Mesodermal cell (in vitro differentiated cells): Measurements from ENCODE around the gene TLCD1. TPM values are rescaled to one million over a fixed set of nuclear protein-coding genes. Genes with fewer than 3 reads are reported as not detected.

Experiments
- H3K27ac ChIP-seq: 2 replicates; pipeline ENCODE4 v1.7.0; 2013; ENCODE audit warnings: mild to moderate bottlenecking, low read depth, low read length, moderate library complexity; ENCODE audit not compliant: severe bottlenecking
- H3K36me3 ChIP-seq: 2 replicates; pipeline ENCODE4 v1.7.1; 2013; ENCODE audit warnings: mild to moderate bottlenecking, low read length, moderate library complexity; ENCODE audit not compliant: control insufficient read depth, insufficient read depth
- H3K4me1 ChIP-seq: one replicate; pipeline ENCODE4 v1.7.1; 2013; ENCODE audit warnings: mild to moderate bottlenecking, low read length; ENCODE audit not compliant: insufficient read depth, control insufficient read depth, poor library complexity, severe bottlenecking
- H3K4me3 ChIP-seq: 2 replicates; pipeline ENCODE4 v1.7.0; 2013; ENCODE audit warnings: low read length, control low read depth, mild to moderate bottlenecking; ENCODE audit not compliant: insufficient read depth, poor library complexity, severe bottlenecking; ENCODE audit errors: extremely low read depth
- H3K9me3 ChIP-seq: 2 replicates; pipeline ENCODE4 v1.7.1; 2013; ENCODE audit warnings: mild to moderate bottlenecking, low read length, moderate library complexity; ENCODE audit not compliant: control insufficient read depth
- WGBS, 2 experiments: methylation state at CpG; one replicate each; pipeline ENCODE4 v1.1.5; 2013; ENCODE audit warnings: missing lambda C conversion rate in 2 of 2; ENCODE audit not compliant: insufficient coverage in 2 of 2; 5-methylcytosine and 5-hydroxymethylcytosine counted together
- polyA plus RNA-seq, 2 experiments: library from polyadenylated mRNA; stranded (reverse); fragments of 50-300 nt; gene quantifications; one replicate each; pipeline ENCODE4 v1.2.3, GENCODE V29; 2013

The TLCD1 gene, protein sequence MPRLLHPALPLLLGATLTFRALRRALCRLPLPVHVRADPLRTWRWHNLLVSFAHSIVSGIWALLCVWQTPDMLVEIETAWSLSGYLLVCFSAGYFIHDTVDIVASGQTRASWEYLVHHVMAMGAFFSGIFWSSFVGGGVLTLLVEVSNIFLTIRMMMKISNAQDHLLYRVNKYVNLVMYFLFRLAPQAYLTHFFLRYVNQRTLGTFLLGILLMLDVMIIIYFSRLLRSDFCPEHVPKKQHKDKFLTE
- polyA plus RNA-seq (2013, experiment 1 of 2) = 6.0 TPM
- polyA plus RNA-seq (2013, experiment 2 of 2) = 8.9 TPM

- Histone ChIP-seq H3K9me3 (no peaks in the 10 kb centered on the region), H3K4me1 (peaks cover 35% of the 10 kb centered on the region), H3K4me3 (peak within 1 kb of the TSS; percentile 65), H3K27ac (peak within 1 kb of the TSS; percentile 89), H3K36me3 (peaks cover 35% of the 10 kb centered on the region)
- WGBS, 2 experiments = 0% methylated on average over 32 to 40 of the region's 49 CpGs
These were observed at the start of gene TLCD1 for GRCh38 chr17:28726226-28726626. TSS of gene TLCD1 (minus strand) at chr17:28726233. CDS start at chr17:28726097, 136 bp downstream.

DNA sequence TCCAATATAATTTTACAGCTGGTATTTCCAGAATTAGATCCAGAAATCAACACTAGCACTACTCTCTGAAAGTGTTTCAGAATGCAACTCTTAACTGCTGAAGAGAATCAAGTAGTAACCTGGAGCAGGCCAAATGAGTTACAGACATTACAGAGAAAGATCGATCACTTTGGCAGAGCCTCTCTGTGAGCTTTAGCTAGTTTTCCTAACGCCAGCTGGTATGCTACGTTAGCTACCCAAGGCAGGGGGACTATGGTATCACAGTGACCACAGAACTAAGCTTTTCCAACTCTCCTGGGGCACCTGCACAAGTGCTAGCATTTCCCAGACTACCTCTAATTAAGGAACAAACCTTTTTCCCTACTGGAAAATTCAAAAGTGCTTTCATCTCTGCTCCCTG is 48.2 kb upstream of the TLCD1 start:
- H3K4me1 ChIP-seq = no peaks in the 10 kb centered on the region
- no peak overlapping the region for H3K27ac ChIP-seq
- WGBS, 2 experiments = 90 to 95% methylated on average over 3 of the region's 3 CpGs
- no peak overlapping the region for H3K4me3 ChIP-seq
- H3K9me3 ChIP-seq = no peaks in the 10 kb centered on the region
- H3K36me3 ChIP-seq = peaks cover 34% of the 10 kb centered on the region

DNA sequence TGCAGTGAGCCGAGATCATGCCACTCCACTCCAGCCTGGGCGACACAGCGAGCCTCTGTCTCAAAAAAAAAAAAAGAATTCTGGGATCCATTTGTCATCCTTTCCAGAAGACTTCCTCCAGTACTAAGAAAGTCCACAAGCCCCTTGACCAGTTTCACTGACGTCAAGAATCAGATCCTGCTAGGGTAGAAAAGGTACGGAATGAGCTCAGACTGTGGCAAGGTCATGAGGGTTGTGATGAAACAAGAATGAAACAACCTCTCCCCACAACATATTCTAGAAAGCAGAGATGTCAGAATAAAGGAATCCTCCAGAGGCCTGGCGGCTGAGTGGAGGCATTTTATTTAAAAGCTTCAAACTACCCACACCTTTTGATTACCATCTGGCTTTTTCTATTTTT is 47.7 kb upstream of the TLCD1 start:
- no peaks in the 10 kb centered on the region for H3K4me1 ChIP-seq
- 75% methylated on average over 3 of the region's 6 CpGs; no CpG with 5 or more reads in 1 of the 2 experiments for WGBS, 2 experiments
- no peaks in the 10 kb centered on the region for H3K9me3 ChIP-seq
- no peak overlapping the region for H3K27ac ChIP-seq
- no peak overlapping the region for H3K4me3 ChIP-seq
- peaks cover 32% of the 10 kb centered on the region for H3K36me3 ChIP-seq

- Histone ChIP-seq H3K4me3 (no peak overlapping the region), H3K4me1 (no peaks in the 10 kb centered on the region), H3K9me3 (no peaks in the 10 kb centered on the region), H3K36me3 (peaks cover 50% of the 10 kb centered on the region), H3K27ac (no peak overlapping the region)
- WGBS, 2 experiments = 95 to 97% methylated on average over 3 of the region's 4 CpGs
These were observed 39.0 kb upstream of the TLCD1 start for GRCh38 chr17:28765038-28765437.

DNA sequence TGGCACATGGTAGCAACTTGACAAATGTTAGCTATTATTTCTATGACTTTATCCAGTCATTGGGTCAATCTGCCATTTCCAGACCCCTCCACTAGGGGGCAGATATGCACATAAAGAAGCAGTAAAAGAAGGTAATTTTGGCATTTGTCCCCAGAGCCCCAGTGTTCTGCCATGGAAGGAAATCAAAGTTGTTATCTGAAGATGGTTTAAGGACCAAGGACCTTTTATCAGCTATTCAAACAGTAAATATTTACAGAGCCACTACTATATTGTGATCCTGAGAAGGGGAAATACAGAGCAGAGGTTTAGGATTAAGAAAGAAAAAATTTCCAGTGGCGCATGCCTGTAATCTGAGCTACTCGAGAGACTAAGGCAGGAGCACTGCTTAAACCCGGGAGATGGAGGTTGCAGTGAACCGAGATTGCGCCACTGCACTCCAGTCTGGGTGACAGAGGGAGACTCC is 37.8 kb upstream of the TLCD1 start:
- Histone ChIP-seq H3K27ac (no peak overlapping the region), H3K9me3 (no peaks in the 10 kb centered on the region), H3K4me1 (no peaks in the 10 kb centered on the region), H3K36me3 (peaks cover 62% of the 10 kb centered on the region), H3K4me3 (no peak overlapping the region)
- WGBS, 2 experiments = 100% methylated on average over 2 to 3 of the region's 5 CpGs

DNA sequence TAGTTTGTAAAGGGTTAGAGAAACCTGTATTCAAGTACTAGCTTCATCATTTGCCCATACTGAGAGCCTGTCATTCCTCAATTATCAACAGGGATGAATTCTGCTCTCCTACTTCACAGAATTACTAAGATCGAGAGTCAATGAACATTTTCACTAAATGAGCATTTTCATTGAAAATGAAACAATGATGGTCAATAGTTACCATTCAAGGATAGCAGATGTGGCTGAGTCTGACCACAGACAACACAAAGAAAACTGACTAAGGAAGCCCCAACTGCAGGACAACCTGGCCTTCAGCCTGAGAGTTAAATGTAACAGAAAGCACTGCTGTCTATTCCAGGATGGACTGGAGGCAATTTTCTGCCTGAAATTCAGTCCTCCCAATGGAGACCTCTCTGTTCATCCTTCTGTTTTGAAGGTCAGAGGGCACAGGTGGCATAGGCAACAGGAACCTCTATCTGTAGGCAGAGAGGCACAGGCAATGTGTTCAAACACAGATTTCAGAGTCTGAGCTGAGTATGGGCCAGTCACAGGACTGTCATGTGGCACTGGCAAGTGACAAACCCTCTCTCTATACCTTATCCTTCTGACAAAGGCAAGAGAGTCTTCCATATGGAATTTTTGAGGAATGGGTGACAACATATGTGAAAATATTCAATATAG is 37.2 kb upstream of the TLCD1 start:
- no peak overlapping the region for H3K27ac ChIP-seq
- no peaks in the 10 kb centered on the region for H3K4me1 ChIP-seq
- no peaks in the 10 kb centered on the region for H3K9me3 ChIP-seq
- H3K36me3 ChIP-seq = peaks cover 68% of the 10 kb centered on the region
- WGBS, 2 experiments = no CpG with 5 or more reads among the region's 1 CpG
- H3K4me3 ChIP-seq = no peak overlapping the region

- Histone ChIP-seq H3K9me3 (no peaks in the 10 kb centered on the region), H3K36me3 (peaks cover 70% of the 10 kb centered on the region), H3K4me3 (no peak overlapping the region), H3K4me1 (peaks cover 2% of the 10 kb centered on the region), H3K27ac (peak overlapping the region; percentile 39)
- 25 to 45% methylated on average over 2 to 6 of the region's 9 CpGs for WGBS, 2 experiments
These were observed 34.8 kb upstream of the TLCD1 start for GRCh38 chr17:28760601-28761562.

DNA sequence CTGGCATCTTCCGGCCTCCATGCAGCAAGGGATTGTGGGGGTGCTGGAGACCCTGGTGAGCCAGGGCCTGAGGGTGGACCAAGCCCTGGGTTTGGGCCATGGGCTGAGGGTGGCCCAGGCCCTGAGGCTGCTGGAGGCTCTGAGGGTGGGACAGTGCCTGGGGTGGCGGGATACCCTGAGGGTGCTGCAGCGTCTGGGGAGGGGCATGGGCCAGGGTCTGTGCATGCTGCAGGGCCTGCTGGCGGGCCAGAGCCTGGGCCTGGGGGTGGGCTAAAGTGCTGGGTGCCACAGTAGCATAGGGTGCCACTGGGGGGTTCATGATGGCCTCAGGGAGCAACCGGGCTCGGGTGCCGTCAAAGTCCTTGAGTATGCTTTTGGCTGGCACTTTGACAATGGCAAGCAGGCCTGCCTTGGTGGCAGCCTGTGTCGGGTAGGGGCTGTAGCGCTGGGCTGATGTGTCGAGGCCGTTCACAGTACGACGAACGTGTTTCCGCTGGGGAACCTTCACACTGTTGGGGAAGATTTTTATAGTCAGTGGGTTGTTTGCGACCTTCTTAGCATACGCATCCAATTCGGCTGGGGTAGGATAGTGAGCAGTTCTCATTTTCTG is 33.3 kb upstream of the TLCD1 start:
- peaks cover 10% of the 10 kb centered on the region for H3K4me1 ChIP-seq
- no peak overlapping the region for H3K4me3 ChIP-seq
- H3K27ac ChIP-seq = no peak overlapping the region
- peaks cover 64% of the 10 kb centered on the region for H3K36me3 ChIP-seq
- 92 to 96% methylated on average over 18 of the region's 18 CpGs for WGBS, 2 experiments
- H3K9me3 ChIP-seq = no peaks in the 10 kb centered on the region

DNA sequence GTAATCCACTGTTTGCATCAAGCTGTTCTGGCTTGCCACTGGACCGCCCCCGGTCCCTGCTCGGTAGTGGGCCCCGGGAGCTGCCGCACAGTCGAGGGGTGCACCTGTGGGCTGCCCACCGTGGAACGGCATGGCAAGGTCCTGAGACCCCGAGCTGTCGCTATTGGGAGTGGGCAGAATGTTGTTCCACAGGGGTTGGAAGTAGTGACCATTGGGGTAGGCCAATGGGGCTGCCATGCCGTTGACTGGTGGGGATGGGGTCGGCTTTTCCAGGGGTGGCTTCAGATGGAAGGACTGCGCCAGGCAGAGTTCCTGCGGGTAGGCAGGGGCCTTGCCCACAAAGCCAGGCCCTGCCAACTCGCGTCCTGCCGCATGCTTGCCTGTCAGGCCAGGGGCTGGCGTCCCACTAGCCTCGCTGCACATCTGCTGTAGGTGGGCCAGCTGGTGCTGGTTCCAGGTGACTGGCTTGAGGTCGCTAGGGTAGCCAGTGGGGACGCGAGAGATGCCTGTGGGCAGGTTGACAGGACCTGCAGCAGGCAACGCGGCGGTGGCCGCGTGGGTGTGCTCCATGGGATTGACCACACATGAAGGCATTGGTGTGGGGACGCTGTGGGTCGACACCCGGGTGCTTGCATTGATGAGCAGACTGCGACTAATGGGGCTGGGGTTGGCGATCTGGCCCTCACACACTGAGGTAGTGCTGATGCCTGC is 32.5 kb upstream of the TLCD1 start:
- H3K4me1 ChIP-seq = peaks cover 10% of the 10 kb centered on the region
- H3K4me3 ChIP-seq = no peak overlapping the region
- WGBS, 2 experiments = 95 to 97% methylated on average over 32 of the region's 32 CpGs
- H3K27ac ChIP-seq = no peak overlapping the region
- H3K36me3 ChIP-seq = peaks cover 70% of the 10 kb centered on the region
- no peaks in the 10 kb centered on the region for H3K9me3 ChIP-seq
